Breast epithelium (tissue), 4 donors: ENCODE data around the gene FLCN. TPM values are rescaled to one million over a fixed set of nuclear protein-coding genes. Genes with fewer than 3 reads are reported as not detected.

Experiments
- DNase-seq, 2 donors: peaks; one replicate each; pipeline ENCODE4 v3.0.0-alpha.2; 2019; ENCODE audit warnings: low spot score in 2 of 2
- H3K27ac ChIP-seq, 2 donors: fragments of 200-600 bp; sonication (generic) in 1 of 2; one replicate each; pipeline ENCODE4 v1.5.1; 2016 to 2019; ENCODE audit warnings: mild to moderate bottlenecking in 1 of 2
- H3K27me3 ChIP-seq, 2 donors: fragments of 200-600 bp; sonication (generic) in 1 of 2; one replicate each; pipeline versions ENCODE4 v1.5.1 to v1.6.0; 2017 to 2019; ENCODE audit warnings: control low read depth in 1 of 2, mild to moderate bottlenecking in 1 of 2
- H3K36me3 ChIP-seq: fragments of 200-600 bp; one replicate; pipeline ENCODE4 v1.5.1; 2019
- H3K4me1 ChIP-seq, 2 donors: fragments of 200-600 bp; sonication (generic); one replicate each; pipeline ENCODE4 v1.5.1; 2016 to 2019; ENCODE audit warnings: control low read depth in 1 of 2
- H3K4me3 ChIP-seq, 3 donors: fragments of 200-600 bp; sonication (generic); 1 replicate in 2 of 3; 2 replicates in 1 of 3; pipeline ENCODE4 v1.5.1; 2016 to 2019; ENCODE audit warnings: mild to moderate bottlenecking in 3 of 3, moderate library complexity in 2 of 3
- H3K9me3 ChIP-seq, 2 donors: fragments of 200-600 bp; sonication (generic) in 1 of 2; one replicate each; pipeline ENCODE4 v1.5.1; 2016 to 2019; ENCODE audit warnings: control low read depth in 1 of 2
- CTCF ChIP-seq, 3 donors: fragments of 450-650 bp; IDR thresholded peaks; one replicate each; pipeline ENCODE4 v1.5.1; 2016 to 2017; ENCODE audit warnings: antibody characterized with exemption in 3 of 3, mild to moderate bottlenecking in 3 of 3, moderate library complexity in 3 of 3
- POLR2A ChIP-seq: fragments of 450-650 bp; IDR thresholded peaks from one replicate; pipeline ENCODE4 v1.6.1; 2016; ENCODE audit warnings: antibody characterized with exemption, mild to moderate bottlenecking, moderate library complexity
- POLR2AphosphoS5 ChIP-seq, 3 donors: sonication (generic); formaldehyde crosslinking; IDR thresholded peaks; one replicate each; pipeline ENCODE4 v1.6.1; 2017; ENCODE audit warnings: antibody characterized with exemption in 3 of 3
- intact Hi-C: fragments of 100-400 bp; cut with DNase I; formaldehyde crosslinking; loops from one replicate; pipeline ENCODE4 v1.15.1; 2023; ENCODE audit warnings: low total_unique reads
- total RNA-seq, 3 donors: library from RNA; depleted of rRNA; stranded (reverse); fragments of >200 nt; gene quantifications; one replicate each; pipeline ENCODE4 v1.1.0, GENCODE V29; 2016

Gene FLCN
- total RNA-seq, 3 donors from 2014 or later, result 39.7 to 61.1 (median 57.0) TPM

DNA sequence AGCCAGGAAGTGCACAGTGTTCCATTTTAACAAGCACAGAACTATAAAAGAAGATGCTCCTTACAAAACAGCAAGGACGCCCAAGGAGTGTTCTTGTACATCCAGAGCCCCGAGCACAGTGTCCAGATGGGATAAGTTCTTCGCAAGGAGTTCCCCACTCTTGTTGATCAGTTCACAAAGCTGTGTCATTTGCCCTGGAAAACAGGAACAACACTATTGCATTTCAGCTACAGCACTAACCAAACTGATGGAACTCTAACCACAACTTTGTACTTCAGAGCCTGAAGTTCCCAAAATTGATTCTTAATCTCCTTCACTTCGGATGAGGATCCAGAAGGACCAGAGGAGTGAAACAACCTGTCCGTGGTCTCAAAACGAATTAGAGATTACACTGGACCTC lies 39.0 kb upstream of the FLCN start:
- intact Hi-C loops, result no loop called here
- H3K27ac ChIP-seq, result no peak overlapping the region

DNA sequence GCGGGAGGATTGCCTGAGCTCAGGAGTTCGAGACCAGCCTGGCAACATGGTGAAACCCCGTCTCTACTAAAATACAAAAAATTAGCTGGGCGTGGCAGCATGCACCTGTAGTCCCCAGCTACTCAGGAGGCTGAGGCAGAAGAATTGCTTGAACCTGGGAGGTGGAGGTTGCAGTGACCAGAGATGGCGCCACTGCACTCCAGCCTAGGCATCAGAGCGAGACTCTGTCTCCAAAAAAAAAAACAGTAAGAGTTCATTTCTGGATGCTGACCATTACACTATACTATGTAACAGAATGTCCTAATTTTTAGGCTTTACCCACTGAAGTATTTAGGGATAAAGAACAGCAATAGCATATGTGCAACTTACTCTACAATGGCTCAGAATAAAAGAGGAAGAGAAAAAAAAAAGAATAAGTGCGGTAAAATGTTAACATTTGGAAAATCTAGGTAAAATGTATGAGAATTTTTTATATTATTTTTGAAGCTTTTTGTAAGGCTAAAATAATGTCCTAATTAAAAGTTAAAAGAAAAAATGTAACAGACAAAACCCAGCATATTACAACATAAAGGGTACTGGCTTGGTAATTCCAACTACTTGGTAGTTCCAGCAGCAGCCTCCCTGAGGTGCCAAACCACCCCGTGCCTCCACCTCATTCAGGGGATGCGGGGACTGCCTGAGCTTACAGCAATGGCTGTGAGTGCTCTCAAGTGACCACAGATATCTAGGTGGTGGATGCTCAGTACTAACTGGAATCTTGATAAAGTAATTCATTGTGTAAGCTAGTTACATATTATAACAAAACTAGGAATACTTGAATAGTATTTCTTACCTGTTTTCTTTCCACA lies 33.2 kb upstream of the FLCN start:
- H3K27me3 ChIP-seq, result no peaks in the 10 kb centered on the region
- H3K36me3 ChIP-seq, result peaks cover 6% of the 10 kb centered on the region
- H3K4me3 ChIP-seq, result no peak overlapping the region
- no peak for DNase-seq
- H3K27ac ChIP-seq, result no peak overlapping the region
- no peak for TF ChIP-seq POLR2A
- intact Hi-C loops, result no loop called here
- H3K4me1 ChIP-seq, result no peaks in the 10 kb centered on the region
- no peaks in the 10 kb centered on the region for H3K9me3 ChIP-seq

More for the DNA sequence above, 39.0 kb upstream of the FLCN start:
- Histone ChIP-seq H3K4me3 (no peak overlapping the region), H3K36me3 (no peaks in the 10 kb centered on the region), H3K9me3 (no peaks in the 10 kb centered on the region), H3K27me3 (no peaks in the 10 kb centered on the region), H3K4me1 (peaks cover 4 to 12% of the 10 kb centered on the region in 2 donors)
- TF ChIP-seq CTCF (IDR thresholded peaks at IDR 0.05) (no peak), POLR2A (no peak), POLR2AphosphoS5 (IDR thresholded peaks at IDR 0.05) (no peak)
- no peak for DNase-seq

DNA sequence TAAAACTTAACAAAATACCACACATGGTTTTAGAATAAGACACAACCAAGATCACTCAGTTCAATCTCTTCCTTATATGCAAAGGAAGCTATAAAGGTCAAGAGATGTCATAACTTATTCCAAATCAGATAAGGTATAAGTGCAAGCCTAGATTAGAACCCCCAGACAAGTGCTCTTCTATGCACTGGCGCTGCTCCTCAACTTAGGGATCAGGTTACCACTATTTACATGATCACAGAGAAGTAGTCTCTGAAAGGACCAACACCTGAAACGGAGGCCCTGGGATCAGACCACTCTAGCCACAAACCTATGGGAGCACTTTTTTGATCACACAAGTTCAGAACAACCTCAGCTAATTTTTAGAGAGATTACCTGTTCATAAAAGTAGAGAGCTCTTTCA lies 27.5 kb upstream of the FLCN start:
- H3K9me3 ChIP-seq, result no peaks in the 10 kb centered on the region
- H3K27me3 ChIP-seq, result no peaks in the 10 kb centered on the region
- H3K4me1 ChIP-seq, result no peaks in the 10 kb centered on the region
- peaks cover 11% of the 10 kb centered on the region for H3K36me3 ChIP-seq
- intact Hi-C loops, result no loop called here
- DNase-seq, result no peak
- TF ChIP-seq CTCF (IDR thresholded peaks at IDR 0.05) (no peak), POLR2A (no peak), POLR2AphosphoS5 (IDR thresholded peaks at IDR 0.05) (no peak)
- H3K4me3 ChIP-seq, result no peak overlapping the region
- no peak overlapping the region for H3K27ac ChIP-seq

DNA sequence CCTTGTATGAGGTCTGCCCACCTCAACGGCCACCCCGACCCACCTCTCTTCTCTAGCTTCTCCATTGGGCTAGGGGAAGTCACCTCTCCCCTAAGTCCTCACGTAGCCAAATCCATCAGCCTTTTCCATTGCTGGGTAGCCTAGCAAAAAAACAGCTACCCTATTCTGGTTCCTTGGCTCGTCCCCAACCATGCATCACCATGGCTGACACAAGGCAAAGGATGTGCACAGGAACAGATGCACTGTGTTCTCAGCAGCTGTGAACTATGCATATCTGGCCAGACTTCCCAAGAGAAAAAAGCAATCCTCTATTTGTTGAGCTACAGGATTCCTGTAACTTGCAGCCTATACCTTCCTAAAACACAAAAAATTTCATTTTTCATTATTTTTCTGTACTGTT lies 22.0 kb upstream of the FLCN start:
- TF ChIP-seq POLR2AphosphoS5 (IDR thresholded peaks at IDR 0.05) (no peak), POLR2A (no peak), CTCF (IDR thresholded peaks at IDR 0.05) (no peak)
- H3K36me3 ChIP-seq, result peaks cover 5% of the 10 kb centered on the region
- DNase-seq, result no peak
- no peak overlapping the region for H3K4me3 ChIP-seq
- H3K4me1 ChIP-seq, result no peaks in the 10 kb centered on the region
- intact Hi-C loops, result no loop called here
- no peak overlapping the region for H3K27ac ChIP-seq
- H3K9me3 ChIP-seq, result no peaks in the 10 kb centered on the region
- no peaks in the 10 kb centered on the region for H3K27me3 ChIP-seq

GRCh38 chr17:17258011-17258410 lies 21.0 kb upstream of the FLCN start:
- no peaks in the 10 kb centered on the region for H3K9me3 ChIP-seq
- intact Hi-C loops, result no loop called here
- TF ChIP-seq POLR2AphosphoS5 (IDR thresholded peaks at IDR 0.05) (no peak), POLR2A (no peak), CTCF (IDR thresholded peaks at IDR 0.05) (no peak)
- peaks cover 5% of the 10 kb centered on the region for H3K36me3 ChIP-seq
- H3K4me3 ChIP-seq, result no peak overlapping the region
- no peak for DNase-seq
- H3K27me3 ChIP-seq, result no peaks in the 10 kb centered on the region
- H3K4me1 ChIP-seq, result no peaks in the 10 kb centered on the region
- no peak overlapping the region for H3K27ac ChIP-seq
